Ovary (tissue), 9 donors: ENCODE data around the gene SLC44A1. TPM values are rescaled to one million over a fixed set of nuclear protein-coding genes. Genes with fewer than 3 reads are reported as not detected.

ENCODE experiments used
- DNase-seq, 5 donors: peaks; one replicate each; pipeline ENCODE4 v3.0.0-alpha.2; 2019 to 2020
- H3K27ac ChIP-seq, 2 donors: fragments of 200-600 bp; one replicate each; pipeline versions ENCODE4 v1.5.1 to v1.8.0; 2019 to 2022
- H3K27me3 ChIP-seq: fragments of 200-600 bp; one replicate; pipeline ENCODE4 v1.8.0; 2022
- H3K36me3 ChIP-seq: fragments of 200-600 bp; sonication (generic); one replicate; pipeline ENCODE4 v1.5.1; 2019
- H3K4me1 ChIP-seq: one replicate; pipeline ENCODE4 v1.8.1; 2013; ENCODE audit warnings: mild to moderate bottlenecking, moderate library complexity; ENCODE audit not compliant: insufficient read depth
- H3K4me3 ChIP-seq: fragments of 200-600 bp; sonication (generic); one replicate; pipeline ENCODE4 v1.5.1; 2017
- H3K9me3 ChIP-seq, 2 donors: fragments of 200-600 bp in 1 of 2; sonication (generic) in 1 of 2; one replicate each; pipeline versions ENCODE4 v1.5.1 to v1.8.1; 2013 to 2019; ENCODE audit warnings: mild to moderate bottlenecking in 1 of 2, moderate library complexity in 1 of 2
- EP300 ChIP-seq: sonication (generic); formaldehyde crosslinking; IDR thresholded peaks from one replicate; pipeline ENCODE4 v1.6.1; 2017; ENCODE audit warnings: antibody characterized with exemption
- POLR2A ChIP-seq: fragments of 450-650 bp; IDR thresholded peaks from one replicate; pipeline ENCODE4 v1.6.1; 2017; ENCODE audit warnings: antibody characterized with exemption, mild to moderate bottlenecking, moderate library complexity
- WGBS, 3 donors: extraction: QIAGEN DNeasy Blood & Tissue Kit in 1 of 3; methylation state at CpG; one replicate each; pipeline versions ENCODE4 v1.1.5 to v1.1.7; 2013 to 2017; 5-methylcytosine and 5-hydroxymethylcytosine counted together
- intact Hi-C, 4 donors: fragments of 100-400 bp; cut with DNase I; formaldehyde crosslinking; loops; one replicate each; pipeline versions ENCODE4 v1.11.0 to v1.15.1; 2022 to 2023
- polyA plus RNA-seq, 2 donors: library from polyadenylated mRNA; stranded (reverse); fragments of 200-250 nt in 1 of 2; fragments of 350-450 nt in 1 of 2; fragmentation: Illumina TruSeq in 1 of 2; extraction: RNeasy Lipid Tissue Mini Kit (QIAGEN cat#74804) in 1 of 2; gene quantifications; one replicate each; pipeline ENCODE4 v1.2.3, GENCODE V29; 2013 to 2014
- total RNA-seq, 7 donors: library from RNA; depleted of rRNA in 2 of 7; stranded (reverse); fragments of >200 nt in 2 of 7; fragmentation: NEBNext Ultra II Directional in 3 of 7; extraction: Animal tissue kit (Norgen Biotek cat#: 25700) in 3 of 7; gene quantifications; one replicate each; pipeline versions ENCODE4 v1.1.0 to v1.2.4, GENCODE V29; 2016 to 2023
- TF ChIP-seq, protein P1 (sequence below), 3 donors: fragments of 450-650 bp in 2 of 3; fragments of 200-600 bp in 1 of 3; IDR thresholded peaks; one replicate each; pipeline versions ENCODE4 v1.5.1 to v1.8.0; 2016 to 2022; ENCODE audit warnings: antibody characterized with exemption in 3 of 3, mild to moderate bottlenecking in 1 of 3
- donor health status: DM: no; HTN: no; CAD: no; lungs with moderate emphysema.
- donor health status: DM: no; HTN: no; CAD: no.
- donor health status: Bipolar disorder and iron deficiency.
- donor health status: DM: yes; HTN: yes; CAD: no.
- donor health status: DM: no; HTN: no; CAD: no.
- donor health status: DM: yes; HTN: yes; CAD: no.

The SLC44A1 gene
- total and polyA plus RNA-seq, 9 donors, result 8.8 to 34.7 (median 28.5) TPM

DNA sequence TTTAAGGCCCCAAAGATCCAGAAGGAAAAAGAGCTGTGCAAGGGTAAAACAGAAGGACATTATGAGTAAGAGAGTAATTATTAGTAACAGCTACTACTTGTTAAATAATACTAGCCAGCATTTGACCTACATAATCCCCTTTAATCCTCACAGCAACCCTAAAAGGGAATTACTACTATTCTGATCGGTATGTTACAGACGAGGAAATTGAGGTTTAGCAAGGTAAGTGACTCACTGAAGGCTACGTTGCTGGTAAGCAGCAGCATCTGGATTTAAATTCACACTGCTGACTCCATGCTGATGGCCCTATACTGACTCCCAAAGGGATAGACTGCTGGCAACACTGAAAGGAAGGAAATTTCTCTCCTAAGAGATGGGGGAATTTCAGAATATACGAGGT, 199.7 kb downstream of the SLC44A1 start:
- Histone ChIP-seq H3K4me3 (no peak overlapping the region), H3K9me3 (no peaks in the 10 kb centered on the region), H3K4me1 (no peaks in the 10 kb centered on the region), H3K27me3 (no peaks in the 10 kb centered on the region), H3K36me3 (no peaks in the 10 kb centered on the region), H3K27ac (no peak overlapping the region)
- TF ChIP-seq EP300 (no peak), POLR2A (no peak)
- TF ChIP-seq, protein P1, sequence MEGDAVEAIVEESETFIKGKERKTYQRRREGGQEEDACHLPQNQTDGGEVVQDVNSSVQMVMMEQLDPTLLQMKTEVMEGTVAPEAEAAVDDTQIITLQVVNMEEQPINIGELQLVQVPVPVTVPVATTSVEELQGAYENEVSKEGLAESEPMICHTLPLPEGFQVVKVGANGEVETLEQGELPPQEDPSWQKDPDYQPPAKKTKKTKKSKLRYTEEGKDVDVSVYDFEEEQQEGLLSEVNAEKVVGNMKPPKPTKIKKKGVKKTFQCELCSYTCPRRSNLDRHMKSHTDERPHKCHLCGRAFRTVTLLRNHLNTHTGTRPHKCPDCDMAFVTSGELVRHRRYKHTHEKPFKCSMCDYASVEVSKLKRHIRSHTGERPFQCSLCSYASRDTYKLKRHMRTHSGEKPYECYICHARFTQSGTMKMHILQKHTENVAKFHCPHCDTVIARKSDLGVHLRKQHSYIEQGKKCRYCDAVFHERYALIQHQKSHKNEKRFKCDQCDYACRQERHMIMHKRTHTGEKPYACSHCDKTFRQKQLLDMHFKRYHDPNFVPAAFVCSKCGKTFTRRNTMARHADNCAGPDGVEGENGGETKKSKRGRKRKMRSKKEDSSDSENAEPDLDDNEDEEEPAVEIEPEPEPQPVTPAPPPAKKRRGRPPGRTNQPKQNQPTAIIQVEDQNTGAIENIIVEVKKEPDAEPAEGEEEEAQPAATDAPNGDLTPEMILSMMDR (IDR thresholded peaks at IDR 0.05), result no peak
- WGBS, 3 donors, result 80 to 83% (median 82%) methylated on average over 4 of the region's 4 CpGs
- intact Hi-C loops, result no loop called here
- DNase-seq, result no peak

DNA sequence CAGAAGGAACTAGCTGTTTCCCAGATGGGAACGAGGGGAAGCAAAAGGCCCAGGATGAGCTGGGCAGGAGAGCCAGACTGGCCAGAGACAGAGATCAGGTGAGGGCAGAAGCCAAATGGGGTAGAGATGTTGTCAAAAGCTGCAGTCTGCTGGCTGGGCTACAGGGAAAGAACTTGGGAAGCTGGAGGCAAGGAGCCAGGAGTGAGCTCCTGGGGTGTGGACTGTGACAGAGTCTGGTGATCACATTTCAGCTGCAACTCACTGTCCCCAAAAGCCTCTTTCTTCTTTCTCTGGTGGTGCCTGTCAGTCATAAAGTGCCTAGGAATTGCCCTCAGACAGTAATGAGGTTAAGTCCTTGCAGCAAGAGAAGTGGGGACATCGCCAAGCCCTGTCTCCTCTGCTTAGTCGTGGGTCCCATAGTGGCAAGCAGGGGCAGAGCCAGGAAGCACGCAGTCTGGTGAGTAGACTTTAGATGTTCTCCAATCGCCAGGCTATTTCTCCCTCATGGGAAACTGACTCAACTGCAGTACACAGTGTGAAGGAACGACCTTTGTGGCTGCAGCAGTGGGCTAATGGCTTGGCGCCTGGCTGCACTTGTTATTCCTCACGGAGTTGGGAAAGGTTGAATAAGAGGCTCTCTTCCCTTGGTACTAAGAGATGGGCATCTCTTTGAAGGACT, 200.9 kb downstream of the SLC44A1 start:
- no peaks in the 10 kb centered on the region for H3K27me3 ChIP-seq
- 84 to 89% (median 88%) methylated on average over 8 of the region's 8 CpGs for WGBS, 3 donors
- H3K36me3 ChIP-seq, result no peaks in the 10 kb centered on the region
- no peak overlapping the region for H3K27ac ChIP-seq
- H3K4me3 ChIP-seq, result no peak overlapping the region
- no peak for TF ChIP-seq POLR2A
- TF ChIP-seq EP300, result no peak
- TF ChIP-seq, protein P1 (IDR thresholded peaks at IDR 0.05), result no peak
- no peaks in the 10 kb centered on the region for H3K9me3 ChIP-seq
- no peak for DNase-seq
- intact Hi-C loops, result no loop called here
- H3K4me1 ChIP-seq, result no peaks in the 10 kb centered on the region

DNA sequence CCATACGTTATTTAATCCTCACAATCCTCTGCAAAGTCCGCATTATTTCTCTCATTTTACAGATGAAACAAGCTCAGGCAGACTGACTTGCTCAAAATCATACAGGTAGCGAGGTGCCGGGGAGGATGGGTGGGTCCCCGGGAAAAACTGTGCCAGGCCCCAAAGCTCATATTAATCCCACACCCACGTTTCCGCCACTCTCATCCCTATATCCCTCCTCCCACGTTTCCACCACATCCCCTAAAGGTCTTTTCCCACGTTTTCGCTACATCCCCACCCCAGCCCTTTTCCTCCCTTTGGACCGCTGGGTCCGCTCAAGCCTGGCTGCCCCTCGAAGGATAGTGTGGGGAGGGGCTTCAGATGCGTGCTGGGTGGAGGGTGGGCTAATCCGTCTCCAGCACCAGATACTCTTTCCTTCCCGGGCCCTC, 202.9 kb downstream of the SLC44A1 start:
- no peak for TF ChIP-seq EP300
- Histone ChIP-seq H3K9me3 (no peaks in the 10 kb centered on the region), H3K4me3 (peak overlapping the region; percentile 68), H3K27ac (peak overlapping the region in 1 of 2 donors; percentile 29), H3K36me3 (no peaks in the 10 kb centered on the region), H3K4me1 (no peaks in the 10 kb centered on the region), H3K27me3 (no peaks in the 10 kb centered on the region)
- DNase-seq, result no peak
- intact Hi-C loops, result no loop called here
- 14 to 16% (median 14%) methylated on average over 16 of the region's 16 CpGs for WGBS, 3 donors

DNA sequence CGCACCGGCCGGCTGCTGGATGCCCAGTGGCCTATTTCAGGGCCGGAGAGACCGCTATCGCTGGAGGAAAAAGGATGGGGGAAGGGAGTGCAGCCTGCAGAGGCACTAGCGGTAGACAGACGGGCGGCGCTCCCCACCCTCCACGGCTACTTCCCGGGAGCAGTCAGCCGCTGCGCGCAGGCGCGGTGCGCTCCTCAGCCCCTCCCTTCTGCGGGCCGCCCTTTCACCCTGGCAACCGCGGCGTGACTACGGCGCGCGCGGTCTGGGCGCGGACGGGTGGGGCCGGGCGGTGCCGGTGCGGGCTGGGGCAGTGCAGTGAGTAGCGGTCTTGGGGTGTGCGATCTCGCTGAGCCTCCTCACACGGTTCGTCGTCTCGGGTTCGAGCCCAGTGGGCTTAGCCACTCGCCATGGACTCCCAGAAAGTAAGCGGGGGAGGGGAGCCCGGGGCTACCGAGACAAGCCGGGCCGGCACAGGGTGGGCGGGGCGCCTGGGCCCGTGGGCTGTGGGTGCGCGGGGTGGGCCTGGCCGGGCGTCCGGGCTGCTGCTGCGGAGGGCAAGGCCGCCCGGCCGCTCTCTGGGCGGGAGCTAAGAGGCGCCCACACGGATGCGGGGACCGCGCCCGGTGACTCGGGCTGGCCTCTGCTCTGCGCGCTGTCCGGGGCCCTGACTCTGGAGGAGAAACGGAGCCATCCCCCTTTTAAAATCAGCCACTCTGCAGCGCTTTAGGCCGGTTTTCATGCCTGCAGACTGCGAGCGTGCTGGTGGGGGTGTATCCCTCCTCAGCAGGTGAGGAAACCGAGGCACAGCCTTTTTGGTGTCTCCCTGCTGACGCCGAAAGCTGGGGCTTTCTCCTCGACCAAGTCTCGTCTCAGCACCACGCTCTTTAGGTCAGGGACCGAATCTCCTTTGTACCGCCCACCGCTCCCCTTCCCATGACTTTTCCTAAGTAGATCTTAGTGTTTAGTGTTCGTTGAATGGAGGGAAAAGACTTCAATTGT, 203.7 kb downstream of the SLC44A1 start, which contains the start of gene FSD1L:
TSS of gene FSD1L (plus strand) at position 221 of the 999 bp plus-strand sequence. CDS start at position 408, 187 bp downstream.
- Histone ChIP-seq H3K27ac (peak within 1 kb of the TSS in 1 of 2 donors; percentile 29), H3K27me3 (no peaks in the 10 kb centered on the region), H3K4me3 (peak within 1 kb of the TSS; percentile 68), H3K9me3 (no peaks in the 10 kb centered on the region), H3K4me1 (no peaks in the 10 kb centered on the region), H3K36me3 (no peaks in the 10 kb centered on the region)
- peak; percentile 90 to 93 (median 91) for DNase-seq
- TF ChIP-seq EP300, result no peak
- TF ChIP-seq, protein P1 (IDR thresholded peaks at IDR 0.05), result peak in 1 of 3 donors; percentile 6
- intact Hi-C loops, result no loop called here
- WGBS, 3 donors, result 0 to 1% (median 1%) methylated on average over 72 to 87 of the region's 87 CpGs
